H9 (cell line): Measurements from ENCODE around the gene IL1RL2. TPM values are rescaled to one million over a fixed set of nuclear protein-coding genes. Genes with fewer than 3 reads are reported as not detected.

Experiments
- DNase-seq: peaks from one replicate; pipeline ENCODE4 v3.0.0-alpha.2; 2017
- H2AFZ ChIP-seq: one replicate; pipeline ENCODE4 v1.6.1; 2013; ENCODE audit warnings: mild to moderate bottlenecking, low read length, control low read depth, moderate library complexity
- H2AK5ac ChIP-seq: 2 replicates; pipeline ENCODE4 v1.6.1; 2013; ENCODE audit warnings: low read length, control low read depth, mixed read lengths; ENCODE audit not compliant: insufficient read length
- H2BK120ac ChIP-seq: one replicate; pipeline ENCODE4 v1.6.1; 2013; ENCODE audit warnings: low read depth, mild to moderate bottlenecking, low read length, control low read depth, inconsistent platforms; ENCODE audit not compliant: poor library complexity, severe bottlenecking
- H2BK12ac ChIP-seq: 2 replicates; pipeline ENCODE4 v1.6.1; 2013; ENCODE audit warnings: low read length, control low read depth, mixed read lengths, low read depth; ENCODE audit not compliant: insufficient read length
- H2BK15ac ChIP-seq: 2 replicates; pipeline ENCODE4 v1.6.1; 2013; ENCODE audit warnings: low read depth, low read length, control low read depth
- H2BK20ac ChIP-seq: one replicate; pipeline ENCODE4 v1.6.1; 2013; ENCODE audit warnings: low read depth, mild to moderate bottlenecking, low read length, control low read depth, inconsistent platforms; ENCODE audit not compliant: poor library complexity, severe bottlenecking
- H2BK5ac ChIP-seq: 2 replicates; pipeline ENCODE4 v1.6.1; 2013; ENCODE audit warnings: low read length, control low read depth, mixed read lengths; ENCODE audit not compliant: insufficient read length
- H3K14ac ChIP-seq: 2 replicates; pipeline ENCODE4 v1.6.1; 2013; ENCODE audit warnings: low read length, control low read depth; ENCODE audit not compliant: insufficient read depth
- H3K18ac ChIP-seq: 2 replicates; pipeline ENCODE4 v1.6.1; 2013; ENCODE audit warnings: low read depth, mild to moderate bottlenecking, mixed read lengths, low read length, control low read depth; ENCODE audit not compliant: insufficient read length
- H3K23ac ChIP-seq: 2 replicates; pipeline ENCODE4 v1.6.1; 2013; ENCODE audit warnings: low read length, control low read depth, mixed read lengths, low read depth; ENCODE audit not compliant: insufficient read length
- H3K23me2 ChIP-seq: 2 replicates; pipeline ENCODE4 v1.6.1; 2013; ENCODE audit warnings: low read depth, mild to moderate bottlenecking, mixed read lengths, low read length, control low read depth; ENCODE audit not compliant: insufficient read length, poor library complexity, severe bottlenecking
- H3K27ac ChIP-seq: 2 replicates; pipeline ENCODE4 v1.5.1; 2013; ENCODE audit warnings: low read length, control low read depth, mixed read lengths, low read depth; ENCODE audit not compliant: insufficient read length
- H3K27me3 ChIP-seq: 2 replicates; pipeline ENCODE4 v1.6.1; 2013; ENCODE audit warnings: low read length, control low read depth, inconsistent platforms; ENCODE audit not compliant: insufficient read depth
- H3K4ac ChIP-seq: 2 replicates; pipeline ENCODE4 v1.6.1; 2013; ENCODE audit warnings: low read depth, mild to moderate bottlenecking, control low read depth, inconsistent platforms, low read length, moderate library complexity
- H3K4me1 ChIP-seq: 2 replicates; pipeline ENCODE4 v1.6.1; 2013; ENCODE audit warnings: low read length, control low read depth, inconsistent platforms; ENCODE audit not compliant: insufficient read depth
- H3K4me2 ChIP-seq: 2 replicates; pipeline ENCODE4 v1.6.1; 2013; ENCODE audit warnings: low read length, control low read depth, mixed read lengths; ENCODE audit not compliant: insufficient read length, insufficient read depth
- H3K56ac ChIP-seq: 2 replicates; pipeline ENCODE4 v1.6.1; 2013; ENCODE audit warnings: low read depth, mild to moderate bottlenecking, mixed read lengths, low read length, control low read depth; ENCODE audit not compliant: insufficient read length
- H3K79me1 ChIP-seq: 2 replicates; pipeline ENCODE4 v1.6.1; 2013; ENCODE audit warnings: low read depth, mild to moderate bottlenecking, moderate library complexity, low read length, control low read depth, inconsistent platforms; ENCODE audit not compliant: insufficient read depth, poor library complexity, severe bottlenecking
- H3K79me2 ChIP-seq: 2 replicates; pipeline ENCODE4 v1.6.1; 2013; ENCODE audit warnings: low read length, control low read depth, inconsistent platforms; ENCODE audit not compliant: insufficient read depth
- H3K9ac ChIP-seq: 2 replicates; pipeline ENCODE4 v1.6.1; 2013; ENCODE audit warnings: low read length, control low read depth, mixed read lengths; ENCODE audit not compliant: insufficient read length; ENCODE audit errors: extremely low read depth
- H3K9me3 ChIP-seq: one replicate; pipeline ENCODE4 v1.6.1; 2013; ENCODE audit warnings: low read depth, low read length, inconsistent platforms; ENCODE audit not compliant: control insufficient read depth
- H3T11ph ChIP-seq: one replicate; pipeline ENCODE4 v1.6.1; 2013; ENCODE audit warnings: mild to moderate bottlenecking, low read length, control low read depth, inconsistent platforms
- H4K20me1 ChIP-seq: one replicate; pipeline ENCODE4 v1.6.1; 2013; ENCODE audit not compliant: control insufficient read depth, insufficient read length, insufficient read depth
- H4K5ac ChIP-seq: 2 replicates; pipeline ENCODE4 v1.6.1; 2013; ENCODE audit warnings: low read depth, mild to moderate bottlenecking, mixed read lengths, low read length, control low read depth; ENCODE audit not compliant: insufficient read length
- H4K8ac ChIP-seq: replicated peaks from 2 replicates; pipeline ENCODE4 v1.6.1; 2013; ENCODE audit warnings: low read length, control low read depth, mixed read lengths, low read depth; ENCODE audit not compliant: insufficient read length
- H4K91ac ChIP-seq: 2 replicates; pipeline ENCODE4 v1.6.1; 2013; ENCODE audit warnings: low read depth, mild to moderate bottlenecking, moderate library complexity, mixed read lengths, low read length, control low read depth; ENCODE audit not compliant: insufficient read length
- H3K27ac Mint-ChIP-seq, 3 experiments: 2 replicates in 2 of 3; 3 replicates in 1 of 3; pipeline ENCODE4 v1.8.0; 2020 to 2021; ENCODE audit warnings: mixed read lengths in 3 of 3, mild to moderate bottlenecking in 1 of 3, moderate library complexity in 1 of 3
- H3K27me3 Mint-ChIP-seq: 2 replicates; pipeline ENCODE4 v1.8.0; 2021; ENCODE audit warnings: low read depth, mild to moderate bottlenecking, moderate library complexity, mixed read lengths
- H3K36me3 Mint-ChIP-seq, 3 experiments: 2 replicates in 2 of 3; 3 replicates in 1 of 3; pipeline ENCODE4 v1.8.0; 2020 to 2021; ENCODE audit warnings: low read depth in 3 of 3, mixed read lengths in 3 of 3; ENCODE audit not compliant: insufficient read depth in 1 of 3
- H3K4me1 Mint-ChIP-seq, 2 experiments: 2 replicates each; pipeline ENCODE4 v1.8.0; 2020; ENCODE audit warnings: mixed read lengths in 2 of 2
- H3K4me3 Mint-ChIP-seq, 2 experiments: 2 replicates in 1 of 2; 3 replicates in 1 of 2; pipeline ENCODE4 v1.8.0; 2020 to 2021; ENCODE audit warnings: mild to moderate bottlenecking in 2 of 2, mixed read lengths in 2 of 2, moderate library complexity in 1 of 2
- H3K9me3 Mint-ChIP-seq, 2 experiments: 2 replicates in 1 of 2; 3 replicates in 1 of 2; pipeline ENCODE4 v1.8.0; 2020; ENCODE audit warnings: mild to moderate bottlenecking in 2 of 2, mixed read lengths in 2 of 2, moderate library complexity in 1 of 2
- CTCF ChIP-seq: fragments of 200-600 bp; sonication (generic); conservative IDR thresholded peaks from 3 replicates; pipeline ENCODE4 v1.8.0; 2021; ENCODE audit warnings: antibody characterized with exemption, mild to moderate bottlenecking
- WGBS: extraction: QIAGEN DNeasy Blood & Tissue Kit; methylation state at CpG from one replicate; pipeline ENCODE4 v1.1.7; 2013; ENCODE audit warnings: missing lambda C conversion rate, low lambda C conversion rate, mixed read lengths; ENCODE audit not compliant: insufficient read length; ENCODE audit errors: extremely low coverage; 5-methylcytosine and 5-hydroxymethylcytosine counted together
- total RNA-seq: library from RNA; stranded (reverse); gene quantifications from 2 replicates; pipeline ENCODE4 v1.2.1, GENCODE V29; 2021

IL1RL2 gene
- total RNA-seq, 1 experiment from 2014 or later: not detected

GRCh38 chr2:102187496-102188150, 800 bp downstream of the IL1RL2 start:
- Histone ChIP-seq H3T11ph (no peak overlapping the region), H2AFZ (no peak overlapping the region), H3K9me3 (no peaks in the 10 kb centered on the region), H4K91ac (no peak overlapping the region), H2BK120ac (no peak overlapping the region), H2BK5ac (no peak overlapping the region), H2BK15ac (no peak overlapping the region; the same call in 1 of the 2 replicates), H3K4me2 (peak overlapping the region; percentile 24), H3K79me2 (no peaks in the 10 kb centered on the region), H3K23me2 (no peaks in the 10 kb centered on the region), H3K27ac (no peak overlapping the region), H3K56ac (no peak overlapping the region), H3K14ac (no peak overlapping the region), H4K5ac (no peak overlapping the region), H3K9ac (no peak overlapping the region), H3K79me1 (no peaks in the 10 kb centered on the region), H3K4ac (no peak overlapping the region), H3K18ac (no peak overlapping the region), H3K27me3 (peaks cover 4% of the 10 kb centered on the region), H2BK12ac (no peak overlapping the region), H4K20me1 (no peaks in the 10 kb centered on the region), H2AK5ac (no peak overlapping the region), H4K8ac (no peak overlapping the region), H3K23ac (no peak overlapping the region), H3K4me1 (no peaks in the 10 kb centered on the region), H2BK20ac (no peak overlapping the region)
- Mint-ChIP-seq H3K4me3 (peak overlapping the region; percentile 65 to 70), H3K27ac (no peak overlapping the region), H3K27me3 (peaks cover 43% of the 10 kb centered on the region), H3K4me1 (peaks cover 0 to 4% of the 10 kb centered on the region in 2 experiments; a peak in 1 of 4 replicates), H3K9me3 (peaks cover 0 to 2% of the 10 kb centered on the region in 2 experiments; a peak in 1 of 5 replicates), H3K36me3 (no peaks in the 10 kb centered on the region)
- TF ChIP-seq CTCF: no peak
- DNase-seq: no peak
- no CpG with 5 or more reads among the region's 50 CpGs for WGBS
